EH (cell line): ENCODE measurements around the gene FADS6.

ENCODE experiments used
- DNase-seq: peaks from one replicate; pipeline ENCODE4 v3.0.0-alpha.2; 2015; ENCODE audit warnings: low read depth

FADS6 gene

GRCh38 chr17:74830861-74831260 lies 62.6 kb downstream of the FADS6 start:
- no peak for DNase-seq

DNA sequence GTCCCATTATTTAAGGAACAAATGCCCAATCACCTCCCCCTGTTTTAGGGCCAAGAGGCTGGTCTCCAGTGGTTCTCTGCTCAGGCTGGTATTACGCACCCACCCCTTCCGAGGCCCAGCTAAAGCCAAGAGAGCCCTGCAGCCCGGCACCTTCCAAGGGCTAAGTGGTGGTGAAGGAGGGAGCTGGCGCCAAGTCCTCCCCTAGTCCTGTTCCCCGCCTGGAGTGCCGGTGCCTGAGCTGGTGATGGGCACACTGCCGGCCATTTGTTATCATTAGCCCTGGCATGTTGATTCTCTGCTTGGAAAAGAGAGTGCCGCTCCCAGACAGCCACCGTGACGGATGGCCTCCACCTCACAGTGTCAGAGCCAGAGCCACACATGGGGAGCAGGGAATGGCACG lies 65.6 kb downstream of the FADS6 start:
- no peak for DNase-seq
